ENCODE measurements around the gene ZFR2.

DNA sequence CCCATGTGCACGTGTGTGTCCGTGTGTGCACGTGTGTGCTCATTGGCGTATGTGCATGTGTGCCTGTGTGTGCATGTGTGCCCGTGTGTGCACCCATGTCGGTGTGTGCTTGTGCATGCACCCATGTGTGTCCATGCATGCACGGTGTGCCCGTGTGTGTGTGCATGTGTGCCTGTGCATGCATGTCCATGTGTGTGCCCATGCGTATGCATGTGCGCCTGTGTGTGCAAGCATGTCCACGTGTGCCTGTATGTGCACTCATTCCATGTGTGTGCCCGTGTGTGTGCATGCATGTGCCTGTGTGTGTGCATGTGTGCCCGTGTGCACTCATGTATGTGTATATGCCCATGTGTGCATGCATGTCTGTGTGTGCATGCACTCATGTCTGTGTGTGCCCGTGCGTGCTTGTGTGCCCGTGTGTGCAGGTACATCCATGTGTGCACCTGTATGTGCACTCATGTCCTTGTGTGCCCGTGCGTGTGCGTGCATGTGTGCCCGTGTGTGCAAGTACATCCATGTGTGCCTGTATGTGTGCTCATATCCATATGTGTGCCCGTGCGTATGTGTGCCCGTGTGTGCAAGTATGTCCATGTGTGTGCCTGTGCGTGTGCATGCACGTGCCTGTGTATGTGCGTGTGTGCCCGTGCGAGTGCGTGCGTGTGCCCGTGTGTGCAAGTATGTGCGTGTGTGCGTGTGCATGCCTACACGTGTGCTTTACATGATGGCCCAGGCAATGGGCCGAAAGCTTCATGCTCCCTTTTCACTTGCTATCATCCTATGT is 61.1 kb downstream of the ZFR2 start:
- TF ChIP-seq CTCF (IDR thresholded peaks at IDR 0.05; ENCODE audit: control extremely low read depth in 1 of 3, insufficient read depth in 1 of 3, low read depth in 1 of 3, low read length in 3 of 3) = no peak
- no peak for TF ChIP-seq SP2 (IDR thresholded peaks at IDR 0.05; ENCODE audit: low read length)
- TF ChIP-seq SIX5 (IDR thresholded peaks at IDR 0.05; ENCODE audit: low read depth, low read length) = no peak
- no peak for TF ChIP-seq YY1 (IDR thresholded peaks at IDR 0.05; ENCODE audit: low read depth, low read length)
- no peak for TF ChIP-seq HDAC6 (IDR thresholded peaks at IDR 0.05; ENCODE audit: low read depth, low read length)
- TF ChIP-seq ATF3 (IDR thresholded peaks at IDR 0.05; ENCODE audit: insufficient read depth, low read depth, low read length) = no peak
- no peak for TF ChIP-seq TAF1 (IDR thresholded peaks at IDR 0.05; ENCODE audit: low read depth, low read length)
- TF ChIP-seq POLR2A (IDR thresholded peaks at IDR 0.05; ENCODE audit: control extremely low read depth in 1 of 2, low read depth in 2 of 2, low read length in 2 of 2) = no peak
- TF ChIP-seq EP300 (IDR thresholded peaks at IDR 0.05; ENCODE audit: borderline replicate concordance in 1 of 2, low read depth in 2 of 2, low read length in 2 of 2) = no peak
- no peak for TF ChIP-seq SUZ12 (IDR thresholded peaks at IDR 0.05; ENCODE audit: low read length)
- no peak for TF ChIP-seq CEBPB (IDR thresholded peaks at IDR 0.05; ENCODE audit: low read depth, low read length)
- no peak for TF ChIP-seq MAX (IDR thresholded peaks at IDR 0.05)

Measured in H1 (cell line).